ENCODE data around the gene DAZAP1. TPM values are rescaled to one million over a fixed set of nuclear protein-coding genes. Genes with fewer than 3 reads are reported as not detected.

The DAZAP1 gene
- total RNA-seq, 1 experiment from 2014 or later, result 360 TPM

- Mint-ChIP-seq H3K36me3 (peaks cover 73% of the 10 kb centered on the region), H3K9me3 (no peaks in the 10 kb centered on the region), H3K4me1 (peaks cover 41% of the 10 kb centered on the region), H3K4me3 (no peak overlapping the region), H3K27me3 (ENCODE audit: low read depth) (no peaks in the 10 kb centered on the region), H3K27ac (peak overlapping the region; percentile 63; the same call in 1 of the 2 replicates)
- ChIA-PET CTCF (interaction anchor here (1.7 kb wide), 1 partner anchor 81 kb away, joined by 3 read pairs; no protein-coding TSS in a partner anchor), POLR2A (no interaction called here)
- TF ChIP-seq OVOL2 (CRISPR knock-in tag; IDR thresholded peaks at IDR 0.05; ENCODE audit: borderline replicate concordance), result no peak
- no peak for TF ChIP-seq EMX1 (CRISPR knock-in tag; IDR thresholded peaks at IDR 0.05)
- TF ChIP-seq MXD4 (CRISPR knock-in tag; IDR thresholded peaks at IDR 0.05; ENCODE audit: borderline replicate concordance), result no peak
- no peak for TF ChIP-seq PRRX2 (CRISPR knock-in tag; IDR thresholded peaks at IDR 0.05)
- TF ChIP-seq PREB (CRISPR knock-in tag; IDR thresholded peaks at IDR 0.05; ENCODE audit: borderline replicate concordance), result no peak
- no peak for TF ChIP-seq ZBTB21 (CRISPR knock-in tag; IDR thresholded peaks at IDR 0.05; ENCODE audit: borderline replicate concordance)
- no peak for TF ChIP-seq ZNF138 (CRISPR knock-in tag; conservative IDR thresholded peaks at IDR 0.05)
- no peak for TF ChIP-seq ZNF423 (CRISPR knock-in tag; IDR thresholded peaks at IDR 0.05)
- TF ChIP-seq MYBL2 (CRISPR knock-in tag; IDR thresholded peaks at IDR 0.05), result no peak
- no peak for TF ChIP-seq CBFB (CRISPR knock-in tag; IDR thresholded peaks at IDR 0.05; ENCODE audit: low read depth)
- TF ChIP-seq, protein P1, sequence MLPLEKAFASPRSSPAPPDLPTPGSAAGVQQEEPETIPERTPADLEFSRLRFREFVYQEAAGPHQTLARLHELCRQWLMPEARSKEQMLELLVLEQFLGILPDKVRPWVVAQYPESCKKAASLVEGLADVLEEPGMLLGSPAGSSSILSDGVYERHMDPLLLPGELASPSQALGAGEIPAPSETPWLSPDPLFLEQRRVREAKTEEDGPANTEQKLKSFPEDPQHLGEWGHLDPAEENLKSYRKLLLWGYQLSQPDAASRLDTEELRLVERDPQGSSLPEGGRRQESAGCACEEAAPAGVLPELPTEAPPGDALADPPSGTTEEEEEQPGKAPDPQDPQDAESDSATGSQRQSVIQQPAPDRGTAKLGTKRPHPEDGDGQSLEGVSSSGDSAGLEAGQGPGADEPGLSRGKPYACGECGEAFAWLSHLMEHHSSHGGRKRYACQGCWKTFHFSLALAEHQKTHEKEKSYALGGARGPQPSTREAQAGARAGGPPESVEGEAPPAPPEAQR (CRISPR knock-in tag; IDR thresholded peaks at IDR 0.05), result no peak
- TF ChIP-seq, protein P2, sequence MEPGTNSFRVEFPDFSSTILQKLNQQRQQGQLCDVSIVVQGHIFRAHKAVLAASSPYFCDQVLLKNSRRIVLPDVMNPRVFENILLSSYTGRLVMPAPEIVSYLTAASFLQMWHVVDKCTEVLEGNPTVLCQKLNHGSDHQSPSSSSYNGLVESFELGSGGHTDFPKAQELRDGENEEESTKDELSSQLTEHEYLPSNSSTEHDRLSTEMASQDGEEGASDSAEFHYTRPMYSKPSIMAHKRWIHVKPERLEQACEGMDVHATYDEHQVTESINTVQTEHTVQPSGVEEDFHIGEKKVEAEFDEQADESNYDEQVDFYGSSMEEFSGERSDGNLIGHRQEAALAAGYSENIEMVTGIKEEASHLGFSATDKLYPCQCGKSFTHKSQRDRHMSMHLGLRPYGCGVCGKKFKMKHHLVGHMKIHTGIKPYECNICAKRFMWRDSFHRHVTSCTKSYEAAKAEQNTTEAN (CRISPR knock-in tag; IDR thresholded peaks at IDR 0.05), result no peak
- no peak for TF ChIP-seq ZNF671 (CRISPR knock-in tag; IDR thresholded peaks at IDR 0.05)
- no peak for TF ChIP-seq SMAD3 (CRISPR knock-in tag; IDR thresholded peaks at IDR 0.05; ENCODE audit: borderline replicate concordance)
- TF ChIP-seq, protein P3, sequence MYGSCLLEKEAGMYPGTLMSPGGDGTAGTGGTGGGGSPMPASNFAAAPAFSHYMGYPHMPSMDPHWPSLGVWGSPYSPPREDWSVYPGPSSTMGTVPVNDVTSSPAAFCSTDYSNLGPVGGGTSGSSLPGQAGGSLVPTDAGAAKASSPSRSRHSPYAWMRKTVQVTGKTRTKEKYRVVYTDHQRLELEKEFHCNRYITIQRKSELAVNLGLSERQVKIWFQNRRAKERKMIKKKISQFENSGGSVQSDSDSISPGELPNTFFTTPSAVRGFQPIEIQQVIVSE (CRISPR knock-in tag; IDR thresholded peaks at IDR 0.05; ENCODE audit: borderline replicate concordance), result no peak
- TF ChIP-seq NFE2L1 (CRISPR knock-in tag; IDR thresholded peaks at IDR 0.05), result no peak
- no peak for TF ChIP-seq ELF4 (CRISPR knock-in tag; IDR thresholded peaks at IDR 0.05; ENCODE audit: low read depth)
- TF ChIP-seq TCF7 (CRISPR knock-in tag; IDR thresholded peaks at IDR 0.05; ENCODE audit: low read depth), result no peak
- no peak for TF ChIP-seq RELA (CRISPR knock-in tag; IDR thresholded peaks at IDR 0.05; ENCODE audit: borderline replicate concordance)
- no peak for TF ChIP-seq HMGA2 (CRISPR knock-in tag; IDR thresholded peaks at IDR 0.05)
- DNase-seq (ENCODE audit: low spot score), result no peak
- ATAC-seq, result no peak
These were observed 47.1 kb upstream of the DAZAP1 start for GRCh38 chr19:1360126-1360817.

DNA sequence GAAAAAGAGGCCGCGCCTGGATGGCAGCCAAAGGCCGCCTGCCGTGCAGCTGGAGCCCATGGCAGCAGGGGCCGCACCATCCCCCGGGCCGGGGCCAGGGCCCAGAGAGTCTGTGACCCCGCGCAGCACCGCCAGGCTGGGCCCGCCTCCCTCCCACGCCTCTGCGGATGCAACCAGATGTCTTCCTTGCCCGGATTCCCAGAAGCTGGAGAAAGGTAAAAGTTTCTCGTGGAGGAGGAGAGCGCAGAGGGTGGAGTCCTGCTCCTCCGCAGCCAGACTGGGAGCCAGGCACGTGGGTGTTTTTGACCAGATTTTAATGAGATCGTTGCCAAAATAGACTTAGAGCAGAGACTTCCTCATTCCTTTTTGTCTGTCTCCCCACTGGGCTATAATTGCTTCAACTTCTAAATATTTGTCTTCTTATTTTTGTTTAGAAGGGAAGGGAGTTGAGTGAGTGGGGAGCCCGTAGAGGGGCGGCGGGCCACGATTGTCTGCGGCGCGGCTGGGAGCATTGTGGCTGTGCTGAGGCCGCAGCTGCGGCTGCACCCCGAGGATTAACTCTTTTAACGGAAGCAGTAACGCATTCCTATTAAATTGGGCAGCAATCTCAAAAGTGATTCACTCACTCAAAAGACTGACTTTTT lies 46.4 kb upstream of the DAZAP1 start:
- peaks cover 74% of the 10 kb centered on the region for H3K36me3 Mint-ChIP-seq
- ATAC-seq (peak; percentile 39; the same call in 1 of the 2 replicates), DNase-seq (ENCODE audit: low spot score) (no peak)
- TF ChIP-seq SOX15 (CRISPR knock-in tag; IDR thresholded peaks at IDR 0.05) (no peak), ZNF532 (CRISPR knock-in tag; IDR thresholded peaks at IDR 0.05; ENCODE audit: borderline replicate concordance) (no peak)
- TF ChIP-seq, protein P4, sequence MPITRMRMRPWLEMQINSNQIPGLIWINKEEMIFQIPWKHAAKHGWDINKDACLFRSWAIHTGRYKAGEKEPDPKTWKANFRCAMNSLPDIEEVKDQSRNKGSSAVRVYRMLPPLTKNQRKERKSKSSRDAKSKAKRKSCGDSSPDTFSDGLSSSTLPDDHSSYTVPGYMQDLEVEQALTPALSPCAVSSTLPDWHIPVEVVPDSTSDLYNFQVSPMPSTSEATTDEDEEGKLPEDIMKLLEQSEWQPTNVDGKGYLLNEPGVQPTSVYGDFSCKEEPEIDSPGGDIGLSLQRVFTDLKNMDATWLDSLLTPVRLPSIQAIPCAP (CRISPR knock-in tag; IDR thresholded peaks at IDR 0.05), result no peak

More for the DNA sequence above, 46.4 kb upstream of the DAZAP1 start:
- Mint-ChIP-seq H3K4me3 (no peak overlapping the region), H3K9me3 (no peaks in the 10 kb centered on the region), H3K27ac (0 out of 2 replicates have a peak overlapping the region, but pooled peaks have one; percentile 36), H3K27me3 (ENCODE audit: low read depth) (no peaks in the 10 kb centered on the region), H3K4me1 (peaks cover 37% of the 10 kb centered on the region)
- ChIA-PET CTCF (interaction anchor here (1.7 kb wide), 1 partner anchor 81 kb away, joined by 3 read pairs; no protein-coding TSS in a partner anchor), POLR2A (no interaction called here)
